HG03097 (cell line): ENCODE measurements around the gene OR2L2.
"Not testable (repeated sequence)": the region's sequence is repeated elsewhere in the genome, so short reads cannot be mapped to it uniquely, and the experiment has no call there.

ENCODE experiments used
- ATAC-seq: cut with Tn5 transposase; IDR thresholded peaks from one replicate; pipeline ENCODE4 v1.9.1; 2021; ENCODE audit not compliant: unreplicated experiment, low FRiP score

The OR2L2 gene

GRCh38 chr1:248029770-248030169, at the start of gene OR2L2:
Gene OR2L2, plus strand, starts transcription at chr1:248030070. Its CDS starts 8,198 bp downstream, at chr1:248038268.
- ATAC-seq: no peak

GRCh38 chr1:247992986-247993385, 36.9 kb upstream of the OR2L2 start:
- ATAC-seq: no peak

- ATAC-seq: no peak
Measured at GRCh38 chr1:247998811-247999210, 31.1 kb upstream of the OR2L2 start.

GRCh38 chr1:248000169-248000568, 29.7 kb upstream of the OR2L2 start:
- no peak for ATAC-seq

- ATAC-seq: no peak
Measured at GRCh38 chr1:248007778-248008177, 22.1 kb upstream of the OR2L2 start.

GRCh38 chr1:248009681-248010080, 20.2 kb upstream of the OR2L2 start:
- no peak for ATAC-seq

- no peak for ATAC-seq
Measured at GRCh38 chr1:248013229-248013710, 16.6 kb upstream of the OR2L2 start, which contains the start of gene OR2L5. Gene OR2L5, plus strand, starts transcription at chr1:248013660. Its CDS starts 8,288 bp downstream, at chr1:248021948.

GRCh38 chr1:248015803-248016202, 14.1 kb upstream of the OR2L2 start:
- no peak for ATAC-seq

- ATAC-seq: no peak
Measured at GRCh38 chr1:248045209-248045608, 15.3 kb downstream of the OR2L2 start.

- ATAC-seq: no peak
Measured at GRCh38 chr1:248046536-248046935, 16.7 kb downstream of the OR2L2 start, which contains the start of gene OR2L3. Gene OR2L3, plus strand, starts transcription at chr1:248046836. Its CDS starts 13,846 bp downstream, at chr1:248060682.

- ATAC-seq: no peak
Measured at GRCh38 chr1:248047008-248047407, 17.1 kb downstream of the OR2L2 start.

- no peak for ATAC-seq
Measured at GRCh38 chr1:248054671-248055070, 24.8 kb downstream of the OR2L2 start.

- ATAC-seq: no peak
Measured at GRCh38 chr1:248055261-248055660, 25.4 kb downstream of the OR2L2 start.

- no peak for ATAC-seq
Measured at GRCh38 chr1:248065071-248065470, 35.2 kb downstream of the OR2L2 start.

GRCh38 chr1:248065604-248066003, 35.7 kb downstream of the OR2L2 start:
- no peak for ATAC-seq

- ATAC-seq: not testable (repeated sequence)
Measured at GRCh38 chr1:248083864-248084263, 54.0 kb downstream of the OR2L2 start.
